ENCODE data around the gene FGF6. TPM values are rescaled to one million over a fixed set of nuclear protein-coding genes. Genes with fewer than 3 reads are reported as not detected.
"Not testable (repeated sequence)": the region's sequence is repeated elsewhere in the genome, so short reads cannot be mapped to it uniquely, and the experiment has no call there.

Gene FGF6
- total RNA-seq (2014; rRNA removed): not detected in 2 replicates
- not detected for polyA plus RNA-seq (2012)

GRCh38 chr12:4445156-4446101 is at the start of gene FGF6:
FGF6 (minus strand) TSS chr12:4445815; CDS start chr12:4445570, 245 bp downstream.
- DNase-seq (ENCODE audit: low read depth): no peak

GRCh38 chr12:4490973-4491372 is 45.4 kb upstream of the FGF6 start:
- DNase-seq (ENCODE audit: low read depth): no peak

- no peak for DNase-seq (ENCODE audit: low read depth)
These were observed 43.9 kb upstream of the FGF6 start for GRCh38 chr12:4489556-4489955.

- DNase-seq (ENCODE audit: low read depth): no peak
These were observed 41.4 kb upstream of the FGF6 start for GRCh38 chr12:4486980-4487379.

GRCh38 chr12:4486049-4486699 is 40.6 kb upstream of the FGF6 start:
- no peak for DNase-seq (ENCODE audit: low read depth)

- peak; percentile 12 for DNase-seq (ENCODE audit: low read depth)
These were observed 38.5 kb upstream of the FGF6 start for GRCh38 chr12:4483885-4484823.

GRCh38 chr12:4482936-4483335 is 37.3 kb upstream of the FGF6 start:
- DNase-seq (ENCODE audit: low read depth): no peak

GRCh38 chr12:4478933-4479332 is 33.3 kb upstream of the FGF6 start:
- no peak for DNase-seq (ENCODE audit: low read depth)

- DNase-seq (ENCODE audit: low read depth): peak; percentile 7
These were observed 31.5 kb upstream of the FGF6 start for GRCh38 chr12:4477129-4477528.

GRCh38 chr12:4472046-4472445 is 26.4 kb upstream of the FGF6 start:
- no peak for DNase-seq (ENCODE audit: low read depth)

GRCh38 chr12:4471256-4471655 is 25.6 kb upstream of the FGF6 start:
- no peak for DNase-seq (ENCODE audit: low read depth)

- no peak for DNase-seq (ENCODE audit: low read depth)
These were observed 23.4 kb upstream of the FGF6 start for GRCh38 chr12:4468994-4469393.

GRCh38 chr12:4460761-4461160 is 15.1 kb upstream of the FGF6 start:
- no peak for DNase-seq (ENCODE audit: low read depth)

GRCh38 chr12:4455849-4456248 is 10.2 kb upstream of the FGF6 start:
- not testable (repeated sequence) for DNase-seq (ENCODE audit: low read depth)

- no peak for DNase-seq (ENCODE audit: low read depth)
These were observed 8.8 kb upstream of the FGF6 start for GRCh38 chr12:4454315-4454860.

- DNase-seq (ENCODE audit: low read depth): no peak
These were observed 6.1 kb upstream of the FGF6 start for GRCh38 chr12:4451694-4452093.

GRCh38 chr12:4450551-4451112 is 5.0 kb upstream of the FGF6 start:
- peak; percentile 13 for DNase-seq (ENCODE audit: low read depth)

- peak; percentile 27 for DNase-seq (ENCODE audit: low read depth)
These were observed 4.2 kb upstream of the FGF6 start for GRCh38 chr12:4449851-4450221.

- DNase-seq (ENCODE audit: low read depth): no peak
These were observed 3.6 kb upstream of the FGF6 start for GRCh38 chr12:4448943-4449850.

- no peak for DNase-seq (ENCODE audit: low read depth)
These were observed 2.8 kb upstream of the FGF6 start for GRCh38 chr12:4448371-4448940.

Data from LHCN-M2 (cell line).